ENCODE measurements around the gene GNG7. TPM values are rescaled to one million over a fixed set of nuclear protein-coding genes. Genes with fewer than 3 reads are reported as not detected.

The GNG7 gene
- polyA plus RNA-seq, 1 donor (not counting 4 experiments of a cell fraction or from before 2014, with no cell fraction given) = 0.01 TPM

DNA sequence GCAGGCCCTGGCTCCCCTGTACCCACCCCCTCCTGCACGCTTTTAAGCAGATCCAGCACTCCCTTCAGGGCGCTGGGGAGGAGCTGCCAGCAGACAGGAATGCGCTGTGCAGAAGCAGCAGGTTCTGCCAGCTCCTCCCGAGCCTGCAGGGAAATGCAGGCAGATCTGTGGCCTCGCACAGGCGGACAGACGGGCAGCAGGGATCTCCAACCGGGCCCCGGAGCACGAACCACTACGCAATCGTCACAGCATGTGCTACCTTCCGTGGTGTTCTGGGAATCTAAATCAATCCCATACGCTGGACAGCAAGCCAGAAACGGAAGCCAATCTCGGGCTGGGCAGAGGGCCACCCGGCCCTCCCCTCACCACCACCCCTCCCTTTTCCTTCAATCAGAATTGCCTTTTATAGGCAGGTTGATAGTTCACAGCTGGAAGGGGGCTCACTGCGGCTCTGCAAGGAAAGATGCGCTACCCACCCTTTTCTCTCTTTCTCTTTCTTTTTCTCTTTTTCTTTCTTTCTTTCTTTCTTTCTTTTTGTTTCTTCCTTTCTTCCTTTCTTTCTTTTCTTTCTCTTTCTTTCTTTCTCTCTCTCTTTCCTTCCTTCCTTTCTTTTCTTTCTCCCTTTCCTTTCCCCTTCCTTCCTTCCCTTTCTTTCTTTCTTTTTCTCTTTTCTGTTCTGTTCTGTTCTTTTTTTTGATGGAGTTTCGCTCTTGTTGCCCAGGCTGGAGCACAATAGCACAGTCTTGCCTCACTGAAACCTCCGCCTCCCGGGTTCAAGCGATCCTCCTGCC, 99.9 kb downstream of the GNG7 start:
- Histone ChIP-seq H3K4me2 (ENCODE audit: control insufficient read depth, extremely low read depth, insufficient read depth, low read depth, low read length) (peak overlapping the region; percentile 67), H3K9me1 (ENCODE audit: control insufficient read depth, extremely low read depth, insufficient read depth, low read length) (no peaks in the 10 kb centered on the region), H3K79me2 (ENCODE audit: control insufficient read depth, insufficient read depth, low read length) (no peaks in the 10 kb centered on the region), H3K27me3 (ENCODE audit: control insufficient read depth, extremely low read depth, insufficient read depth, low read length) (no peaks in the 10 kb centered on the region), H2AFZ (ENCODE audit: control insufficient read depth, low read length) (peak overlapping the region; percentile 62), H3K27ac (ENCODE audit: control insufficient read depth, insufficient read depth, low read length) (no peak overlapping the region), H3K4me1 (ENCODE audit: control insufficient read depth, extremely low read depth, insufficient read depth, low read length) (peaks cover 27% of the 10 kb centered on the region), H3K4me3 (ENCODE audit: control insufficient read depth in 2 of 3, extremely low read depth in 1 of 3, insufficient read depth in 2 of 3, low read depth in 1 of 3, low read length in 3 of 3) (peak overlapping the region in 2 of 3 experiments; percentile 23 to 37), H4K20me1 (ENCODE audit: control insufficient read depth, extremely low read depth, insufficient read depth, low read length) (no peaks in the 10 kb centered on the region), H3K9me3 (ENCODE audit: control insufficient read depth, low read depth, low read length) (no peaks in the 10 kb centered on the region), H3K36me3 (ENCODE audit: control insufficient read depth in 2 of 2, extremely low read depth in 1 of 2, insufficient read depth in 2 of 2, low read length in 2 of 2) (no peaks in the 10 kb centered on the region), H3K9ac (ENCODE audit: control insufficient read depth, extremely low read depth, insufficient read depth, low read length) (no peak overlapping the region)
- no peak for TF ChIP-seq EZH2 (IDR thresholded peaks at IDR 0.05; ENCODE audit: low read length)
- TF ChIP-seq, protein P1, sequence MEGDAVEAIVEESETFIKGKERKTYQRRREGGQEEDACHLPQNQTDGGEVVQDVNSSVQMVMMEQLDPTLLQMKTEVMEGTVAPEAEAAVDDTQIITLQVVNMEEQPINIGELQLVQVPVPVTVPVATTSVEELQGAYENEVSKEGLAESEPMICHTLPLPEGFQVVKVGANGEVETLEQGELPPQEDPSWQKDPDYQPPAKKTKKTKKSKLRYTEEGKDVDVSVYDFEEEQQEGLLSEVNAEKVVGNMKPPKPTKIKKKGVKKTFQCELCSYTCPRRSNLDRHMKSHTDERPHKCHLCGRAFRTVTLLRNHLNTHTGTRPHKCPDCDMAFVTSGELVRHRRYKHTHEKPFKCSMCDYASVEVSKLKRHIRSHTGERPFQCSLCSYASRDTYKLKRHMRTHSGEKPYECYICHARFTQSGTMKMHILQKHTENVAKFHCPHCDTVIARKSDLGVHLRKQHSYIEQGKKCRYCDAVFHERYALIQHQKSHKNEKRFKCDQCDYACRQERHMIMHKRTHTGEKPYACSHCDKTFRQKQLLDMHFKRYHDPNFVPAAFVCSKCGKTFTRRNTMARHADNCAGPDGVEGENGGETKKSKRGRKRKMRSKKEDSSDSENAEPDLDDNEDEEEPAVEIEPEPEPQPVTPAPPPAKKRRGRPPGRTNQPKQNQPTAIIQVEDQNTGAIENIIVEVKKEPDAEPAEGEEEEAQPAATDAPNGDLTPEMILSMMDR (optimal IDR thresholded peaks at IDR 0.05 in 1 of 3, IDR thresholded peaks at IDR 0.05 in 1 of 3, conservative IDR thresholded peaks at IDR 0.05 in 1 of 3; ENCODE audit: extremely low read depth in 1 of 3, insufficient read depth in 2 of 3, low read length in 3 of 3) = peak in 1 of 3 experiments; percentile 9
- dilution Hi-C loops (cut with MboI; ENCODE audit: extremely low pct_ligation_motif_present, low sequenced_read_pairs) = no loop called here
- DNase-seq (ENCODE audit: low read depth, low spot score) (no peak), FAIRE-seq (no peak)

GRCh38 chr19:2600914-2601870, 101.3 kb downstream of the GNG7 start:
- Histone ChIP-seq H3K9me1 (ENCODE audit: control insufficient read depth, extremely low read depth, insufficient read depth, low read length) (no peaks in the 10 kb centered on the region), H2AFZ (ENCODE audit: control insufficient read depth, low read length) (peak overlapping the region; percentile 48), H3K27ac (ENCODE audit: control insufficient read depth, insufficient read depth, low read length) (no peak overlapping the region), H3K9me3 (ENCODE audit: control insufficient read depth, low read depth, low read length) (no peaks in the 10 kb centered on the region), H3K4me3 (ENCODE audit: control insufficient read depth in 2 of 3, extremely low read depth in 1 of 3, insufficient read depth in 2 of 3, low read depth in 1 of 3, low read length in 3 of 3) (no peak overlapping the region), H3K4me2 (ENCODE audit: control insufficient read depth, extremely low read depth, insufficient read depth, low read depth, low read length) (no peak overlapping the region), H3K79me2 (ENCODE audit: control insufficient read depth, insufficient read depth, low read length) (no peaks in the 10 kb centered on the region), H3K36me3 (ENCODE audit: control insufficient read depth in 2 of 2, extremely low read depth in 1 of 2, insufficient read depth in 2 of 2, low read length in 2 of 2) (no peaks in the 10 kb centered on the region), H3K27me3 (ENCODE audit: control insufficient read depth, extremely low read depth, insufficient read depth, low read length) (no peaks in the 10 kb centered on the region), H3K4me1 (ENCODE audit: control insufficient read depth, extremely low read depth, insufficient read depth, low read length) (peaks cover 27% of the 10 kb centered on the region), H3K9ac (ENCODE audit: control insufficient read depth, extremely low read depth, insufficient read depth, low read length) (no peak overlapping the region), H4K20me1 (ENCODE audit: control insufficient read depth, extremely low read depth, insufficient read depth, low read length) (no peaks in the 10 kb centered on the region)
- dilution Hi-C loops (cut with MboI; ENCODE audit: extremely low pct_ligation_motif_present, low sequenced_read_pairs) = no loop called here
- FAIRE-seq (peak; percentile 90), DNase-seq (ENCODE audit: low read depth, low spot score) (no peak)
- TF ChIP-seq, protein P1 (optimal IDR thresholded peaks at IDR 0.05 in 1 of 3, IDR thresholded peaks at IDR 0.05 in 1 of 3, conservative IDR thresholded peaks at IDR 0.05 in 1 of 3; ENCODE audit: extremely low read depth in 1 of 3, insufficient read depth in 2 of 3, low read length in 3 of 3) = peak in 1 of 3 experiments; percentile 38
- no peak for TF ChIP-seq EZH2 (IDR thresholded peaks at IDR 0.05; ENCODE audit: low read length)
